Stimulated activated CD4-positive, alpha-beta T cell treated with anti-CD3 and anti-CD28 coated beads, Interleukin-1b, Interleukin-23, amount 100 ng/mL, for 4 hours (primary cell): ENCODE results near the gene PPM1L.
A peak's percentile ranks its signal among the peaks of the same experiment; 100 is the strongest.
"Not testable (repeated sequence)": the region's sequence is repeated elsewhere in the genome, so short reads cannot be mapped to it uniquely, and the experiment has no call there.

Experiments used
- DNase-seq, 2 donors: peaks; one replicate each; pipeline ENCODE4 v3.0.0-alpha.2; 2020; ENCODE audit warnings: low read depth in 2 of 2

The PPM1L gene

DNA sequence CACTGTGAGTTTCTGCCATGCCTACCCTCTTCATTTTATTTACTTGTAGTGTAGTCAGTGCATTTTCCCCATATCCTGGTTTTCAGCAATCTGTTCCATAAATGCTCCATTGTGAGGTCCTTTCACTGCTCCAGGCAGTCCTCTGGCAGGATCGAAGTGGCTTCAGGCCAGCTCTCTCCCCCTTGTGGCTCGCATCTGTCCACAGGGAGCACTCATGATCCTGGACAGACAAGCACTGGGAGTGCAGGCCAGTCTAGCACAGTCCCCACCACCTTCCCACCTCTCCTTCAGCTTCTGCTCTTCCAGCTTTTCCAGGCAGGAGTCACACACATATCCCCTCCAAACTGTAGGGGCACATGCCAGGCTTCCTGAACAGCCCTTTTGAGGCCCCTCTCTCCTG lies 173.6 kb downstream of the PPM1L start:
- no peak for DNase-seq

GRCh38 chr3:160931474-160931873 lies 175.4 kb downstream of the PPM1L start:
- DNase-seq, result no peak

DNA sequence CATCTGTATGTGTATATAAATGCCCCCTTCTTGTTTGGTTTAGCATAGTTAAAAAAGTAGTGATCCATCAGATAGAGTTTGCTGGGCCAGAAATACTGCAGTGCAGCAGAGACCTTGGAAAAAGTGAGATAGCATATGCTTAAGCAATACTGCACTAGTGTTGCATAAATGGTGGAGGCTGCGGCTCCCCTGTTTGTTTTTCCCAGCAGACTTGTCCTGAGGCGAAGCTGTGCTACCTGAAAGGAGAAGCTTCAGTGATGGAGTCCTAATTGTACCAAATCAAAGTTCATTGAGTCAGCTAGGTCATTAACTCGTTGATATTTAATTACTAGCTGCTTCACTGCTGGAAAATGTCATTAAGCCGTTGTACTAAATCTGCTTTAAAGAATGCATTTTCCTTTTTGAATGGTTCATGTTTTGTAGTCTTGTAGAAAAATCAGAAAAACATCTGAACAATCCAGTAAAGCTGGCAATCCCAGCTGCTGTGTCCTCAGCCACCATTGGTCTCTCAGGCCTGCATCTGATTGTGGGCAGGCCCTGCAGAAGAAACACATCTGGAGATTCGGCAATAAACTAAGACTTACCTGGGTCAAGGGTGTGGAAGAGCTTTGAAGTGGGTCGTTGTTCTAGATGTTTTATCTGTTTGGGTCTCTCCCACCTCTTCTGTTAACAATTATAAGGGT lies 179.5 kb downstream of the PPM1L start:
- DNase-seq, result no peak

DNA sequence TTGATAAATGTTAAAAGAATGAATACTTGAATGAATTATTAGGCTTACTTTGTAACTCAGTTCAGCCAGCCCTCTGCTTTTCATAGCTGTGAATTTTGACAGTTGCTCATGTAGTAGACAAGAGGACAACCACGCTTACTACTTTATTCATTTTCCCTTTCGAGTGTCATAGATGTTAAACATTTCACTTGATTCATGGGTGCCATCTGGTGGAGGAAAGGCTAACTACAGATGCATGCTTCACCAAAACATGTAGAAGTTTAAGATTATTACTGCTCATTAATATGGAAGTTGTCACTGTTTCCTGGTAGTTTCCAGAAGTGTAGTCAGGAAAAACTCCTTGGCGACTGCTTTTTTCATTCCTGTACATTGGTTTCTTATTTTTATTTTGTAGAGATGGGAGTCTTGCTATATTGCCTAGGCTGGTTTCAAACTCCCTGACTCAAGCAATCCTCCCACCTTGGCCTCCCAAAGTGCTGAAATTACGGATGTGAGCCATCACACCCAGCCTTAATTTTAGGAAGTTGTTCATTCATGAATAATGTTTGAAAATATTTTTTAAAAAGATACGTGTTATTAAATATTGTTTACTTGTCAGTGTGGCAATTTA lies 186.0 kb downstream of the PPM1L start:
- DNase-seq, result peak; percentile 37 to 62

DNA sequence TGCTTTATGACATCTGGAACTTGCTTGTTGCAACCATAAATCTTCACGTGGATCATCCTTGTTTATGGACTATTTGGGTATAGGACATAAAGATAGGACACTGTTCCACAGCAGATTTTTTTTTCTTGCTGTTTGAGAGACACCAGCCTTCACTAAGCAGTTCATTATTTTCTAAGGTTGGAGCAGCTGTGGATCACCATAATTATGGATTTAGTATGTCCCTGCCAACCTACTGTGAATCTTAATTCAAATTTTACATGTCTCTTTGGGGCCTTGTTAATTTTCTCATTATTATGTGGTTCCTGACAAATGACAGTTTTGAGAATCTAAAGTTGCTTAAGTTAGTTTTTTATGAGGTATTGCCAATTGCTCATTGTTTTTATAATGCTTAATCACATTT lies 188.0 kb downstream of the PPM1L start:
- DNase-seq, result no peak

- no peak for DNase-seq
These were observed 189.3 kb downstream of the PPM1L start for GRCh38 chr3:160945336-160945735.

GRCh38 chr3:160948273-160948672 lies 192.2 kb downstream of the PPM1L start:
- DNase-seq, result no peak

DNA sequence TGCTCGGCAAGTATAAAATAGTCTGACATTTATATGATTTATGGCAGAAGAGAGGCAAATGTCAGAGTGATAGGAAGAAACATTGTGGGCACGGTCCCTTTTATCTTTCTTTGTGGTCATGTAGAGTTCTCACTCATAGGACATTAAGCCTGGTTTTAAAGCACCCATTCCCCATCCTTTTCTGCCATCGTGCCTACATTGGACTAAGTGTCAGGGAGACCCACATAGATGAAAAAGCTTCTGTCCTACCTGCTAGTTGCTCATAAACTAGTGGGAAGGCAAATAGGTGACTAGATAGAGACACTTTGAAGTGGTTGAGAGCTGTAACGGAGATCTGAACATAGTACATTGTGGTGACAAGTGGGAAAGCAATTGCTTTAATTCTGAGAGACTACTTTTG lies 193.4 kb downstream of the PPM1L start:
- DNase-seq, result no peak

- no peak for DNase-seq
These were observed 194.5 kb downstream of the PPM1L start for GRCh38 chr3:160950542-160950941.

- no peak for DNase-seq
These were observed 194.9 kb downstream of the PPM1L start for GRCh38 chr3:160950954-160951353.

DNA sequence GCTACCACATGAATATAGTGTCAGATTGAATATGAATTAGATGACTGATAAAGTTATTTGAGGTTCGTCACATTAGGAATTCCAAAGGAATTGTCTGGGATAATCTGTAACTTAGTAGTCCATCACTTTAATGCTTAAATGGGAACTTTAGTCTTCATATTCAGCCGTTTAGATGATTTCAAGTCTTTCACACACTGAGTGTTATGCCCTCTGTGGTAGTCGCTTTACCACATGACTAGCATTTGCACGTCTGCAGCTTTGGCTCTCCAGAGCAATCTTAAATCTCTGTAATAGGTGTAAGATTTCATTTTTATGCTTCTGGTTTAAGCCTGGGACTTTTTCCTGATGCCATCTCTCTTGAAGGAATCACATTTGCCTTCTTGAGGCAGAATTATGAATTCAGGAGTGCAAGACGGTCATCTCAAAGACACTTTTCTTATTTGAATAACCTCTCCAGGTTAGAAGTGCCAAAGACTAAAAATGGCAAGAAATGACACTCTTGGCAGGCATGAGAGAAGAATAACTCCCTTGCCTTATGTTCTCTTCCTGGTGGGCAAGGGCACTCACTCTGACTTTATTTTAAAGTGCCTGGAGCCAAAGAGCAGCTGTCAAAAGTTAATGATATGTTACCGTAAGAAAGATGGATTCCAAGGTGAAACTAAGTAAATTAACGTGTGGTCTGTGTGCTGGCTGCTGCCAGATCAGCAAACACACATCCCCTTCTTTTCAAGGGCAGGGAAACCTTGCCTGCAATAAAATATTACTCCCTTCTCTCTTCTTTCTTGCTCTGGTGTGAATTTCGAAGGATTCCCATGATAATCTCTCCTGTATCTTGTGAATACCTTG lies 195.8 kb downstream of the PPM1L start:
- DNase-seq, result no peak

DNA sequence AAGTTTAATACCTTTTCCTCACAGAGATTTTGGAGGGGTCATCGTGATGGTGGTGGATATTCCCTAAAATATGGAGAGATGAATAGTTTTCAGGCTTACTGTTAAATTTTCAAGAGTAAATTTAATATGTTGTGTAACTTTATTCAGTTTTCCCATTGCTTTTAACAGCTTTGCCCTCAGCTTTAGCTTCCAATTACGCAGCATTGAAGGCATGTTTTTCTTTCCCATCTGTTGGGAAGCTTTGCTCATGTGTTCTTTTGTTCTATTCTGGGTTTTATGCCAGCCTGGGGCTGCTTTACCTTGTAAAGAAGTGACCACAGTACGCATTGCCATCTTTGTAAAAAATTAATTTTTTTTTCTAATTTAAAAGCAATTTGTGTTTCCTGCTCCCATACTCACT lies 197.7 kb downstream of the PPM1L start:
- no peak for DNase-seq

DNA sequence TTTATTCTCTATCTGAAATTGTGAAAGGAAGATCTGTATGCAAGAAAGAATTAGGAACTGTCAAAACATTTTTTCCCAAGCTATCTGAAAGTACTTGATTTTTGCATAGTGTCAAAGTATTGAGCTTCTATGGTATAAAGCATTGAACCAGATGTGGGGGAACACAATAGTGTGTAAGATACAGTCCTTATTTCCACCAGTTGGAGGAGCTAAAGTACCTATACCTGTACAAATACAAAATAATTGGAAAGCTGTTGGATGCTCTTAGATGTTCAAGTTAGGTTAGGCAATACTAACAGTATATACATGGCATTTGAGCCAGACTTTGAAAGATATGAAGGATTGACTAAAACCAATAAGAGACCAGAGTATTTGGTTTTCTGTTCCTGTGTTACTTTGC lies 200.8 kb downstream of the PPM1L start:
- no peak for DNase-seq

DNA sequence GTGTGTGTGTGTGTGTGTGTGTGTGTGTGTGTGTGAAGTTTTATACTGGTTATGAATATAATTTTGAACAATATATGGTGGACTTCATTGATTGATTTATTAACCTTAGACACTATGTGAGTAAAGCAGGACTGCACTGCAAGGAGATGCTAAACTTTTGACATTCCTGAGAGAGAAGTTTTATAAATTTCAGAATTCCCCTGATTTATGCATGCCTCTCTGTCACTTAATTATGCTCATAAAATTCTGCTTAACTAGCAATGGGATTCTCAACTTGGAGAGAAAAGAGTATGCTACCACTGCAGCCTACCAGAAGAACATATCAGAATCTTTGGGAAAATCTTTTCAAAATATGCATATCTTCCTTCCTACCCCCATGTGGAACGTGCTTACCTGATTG lies 204.5 kb downstream of the PPM1L start:
- DNase-seq, result no peak

GRCh38 chr3:160963949-160964348 lies 207.9 kb downstream of the PPM1L start:
- DNase-seq, result no peak

DNA sequence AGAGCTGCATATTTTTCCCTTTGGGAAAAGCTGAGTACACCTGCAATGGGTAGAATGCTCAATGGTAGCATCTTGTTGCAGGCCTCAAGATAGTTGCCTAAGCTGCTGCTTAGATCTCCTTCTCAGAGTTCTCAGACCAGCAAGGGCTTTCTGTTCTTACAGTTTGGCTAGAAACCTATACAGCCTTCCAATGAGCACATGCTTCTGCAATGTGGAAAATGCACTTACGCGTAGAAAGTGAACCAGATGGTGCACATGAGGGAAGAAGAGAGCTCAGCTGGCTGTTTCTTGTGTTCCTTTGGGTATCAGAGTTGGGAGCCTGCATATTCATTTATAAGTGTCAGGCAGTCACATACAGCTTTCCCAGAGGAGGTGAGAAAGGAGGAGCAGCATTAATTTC lies 212.7 kb downstream of the PPM1L start:
- no peak for DNase-seq

GRCh38 chr3:160973067-160973809 lies 217.2 kb downstream of the PPM1L start:
- DNase-seq, result no peak

- no peak for DNase-seq
These were observed 221.7 kb downstream of the PPM1L start for GRCh38 chr3:160977773-160978172.

- no peak for DNase-seq
These were observed 224.7 kb downstream of the PPM1L start for GRCh38 chr3:160980740-160981139.

DNA sequence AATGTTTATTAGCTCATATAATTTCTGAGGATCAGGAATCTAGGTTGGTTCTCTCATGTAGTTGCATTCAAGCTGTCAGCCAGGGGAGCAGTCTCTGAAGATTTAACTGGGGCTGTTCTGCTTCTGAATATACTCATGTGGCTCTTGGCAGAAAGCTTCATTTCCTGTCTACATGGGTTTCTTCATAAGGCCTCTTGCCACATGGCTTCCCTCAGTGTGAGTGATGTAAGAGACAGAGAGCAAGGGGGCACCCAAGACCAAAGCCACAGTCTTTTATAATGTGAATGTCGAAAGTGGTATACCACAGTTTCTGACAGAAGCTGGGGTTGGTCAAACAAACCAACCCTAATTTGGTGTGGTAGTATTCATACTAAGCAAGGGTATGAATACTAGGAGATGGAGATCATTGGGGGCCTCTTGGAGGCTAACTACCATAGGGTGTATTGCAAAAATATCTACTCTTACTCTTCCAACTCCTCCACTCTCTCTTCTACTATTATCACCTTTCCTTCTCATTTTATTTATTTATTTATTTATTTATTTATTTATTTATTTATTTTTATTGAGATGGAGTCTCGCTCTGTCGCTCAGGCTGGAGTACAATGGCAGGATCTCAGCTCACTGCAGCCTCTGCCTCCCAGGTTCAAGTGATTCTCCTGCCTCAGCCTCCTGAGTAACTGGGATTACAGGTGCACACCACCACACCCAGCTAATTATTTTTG lies 225.3 kb downstream of the PPM1L start:
- no peak for DNase-seq

GRCh38 chr3:160982491-160982890 lies 226.5 kb downstream of the PPM1L start:
- DNase-seq, result no peak

- not testable (repeated sequence) for DNase-seq
These were observed 227.9 kb downstream of the PPM1L start for GRCh38 chr3:160983900-160984299.
